ENCODE results near the gene PXN. TPM values are rescaled to one million over a fixed set of nuclear protein-coding genes. Genes with fewer than 3 reads are reported as not detected.
"Not testable (repeated sequence)": the region's sequence is repeated elsewhere in the genome, so short reads cannot be mapped to it uniquely, and the experiment has no call there.

The PXN gene
- total RNA-seq, 8 experiments from 2014 or later: 10.1 to 52.6 (median 23.8) TPM

GRCh38 chr12:120200364-120200800 lies 65.1 kb downstream of the PXN start:
- peak overlapping the region; percentile 57 to 78 for H3K27ac ChIP-seq
- 0 to 10% (median 0%) methylated on average over 2 to 9 of the region's 16 CpGs; no CpG with 5 or more reads in 1 of the 10 experiments for WGBS, 10 experiments
- peaks cover 12 to 14% of the 10 kb centered on the region in 2 donors for H3K4me1 ChIP-seq (replicated peaks in 1 of 2)
- in situ Hi-C loops (cut with MboI; ENCODE audit: low pct_unique_long_range_greater_than_20kb in 2 of 9, low sequenced_read_pairs in 9 of 9, unreplicated experiment in 9 of 9): loop anchor here in 1 of 9 experiments (25.0 kb wide), 1 partner anchor 262 kb away; the partner anchor contains the start of gene SRSF9
- ATAC-seq (replicated peaks in 6 of 8): no peak
- H3K4me3 ChIP-seq: peak overlapping the region; percentile 63 to 85 (median 73)

- Histone ChIP-seq H3K4me3 (peak overlapping the region; percentile 63 to 85 (median 73)), H3K4me1 (replicated peaks in 1 of 2) (peaks cover 17 to 20% of the 10 kb centered on the region in 2 donors), H3K27ac (peak overlapping the region; percentile 23 to 78)
- in situ Hi-C loops (cut with MboI; ENCODE audit: low pct_unique_long_range_greater_than_20kb in 2 of 9, low sequenced_read_pairs in 9 of 9, unreplicated experiment in 9 of 9): loop anchor here in 1 of 9 experiments (25.0 kb wide), 1 partner anchor 263 kb away; the partner anchor contains the start of gene SRSF9
- 0 to 45% (median 15%) methylated on average over 2 to 11 of the region's 12 CpGs for WGBS, 10 experiments
- ATAC-seq (replicated peaks in 6 of 8): no peak
These were observed 65.8 kb downstream of the PXN start for GRCh38 chr12:120199595-120200306.

- H3K27ac ChIP-seq: no peak overlapping the region
- in situ Hi-C loops (cut with MboI; ENCODE audit: low pct_unique_long_range_greater_than_20kb in 2 of 9, low sequenced_read_pairs in 9 of 9, unreplicated experiment in 9 of 9): no loop called here
- no peak overlapping the region for H3K4me3 ChIP-seq
- WGBS, 10 experiments: 59 to 100% (median 74%) methylated on average over 1 to 4 of the region's 7 CpGs; no CpG with 5 or more reads in 7 of the 10 experiments
- peaks cover 17 to 20% of the 10 kb centered on the region in 2 donors for H3K4me1 ChIP-seq (replicated peaks in 1 of 2)
- no peak for ATAC-seq (replicated peaks in 6 of 8)
These were observed 66.5 kb downstream of the PXN start for GRCh38 chr12:120199025-120199424.

- Histone ChIP-seq H3K27ac (no peak overlapping the region), H3K4me1 (replicated peaks in 1 of 2) (peaks cover 27 to 28% of the 10 kb centered on the region in 2 donors), H3K4me3 (no peak overlapping the region)
- WGBS, 10 experiments: 0 to 100% (median 43%) methylated on average over 1 to 4 of the region's 4 CpGs; no CpG with 5 or more reads in 3 of the 10 experiments
- no peak for ATAC-seq (replicated peaks in 6 of 8)
- in situ Hi-C loops (cut with MboI; ENCODE audit: low pct_unique_long_range_greater_than_20kb in 2 of 9, low sequenced_read_pairs in 9 of 9, unreplicated experiment in 9 of 9): no loop called here
These were observed 68.0 kb downstream of the PXN start for GRCh38 chr12:120197542-120197887.

- WGBS, 10 experiments: 50 to 100% (median 92%) methylated on average over 1 to 7 of the region's 7 CpGs; no CpG with 5 or more reads in 3 of the 10 experiments
- ATAC-seq (replicated peaks in 6 of 8); in situ Hi-C loops (cut with MboI; ENCODE audit: low pct_unique_long_range_greater_than_20kb in 2 of 9, low sequenced_read_pairs in 9 of 9, unreplicated experiment in 9 of 9): not testable (repeated sequence)
These were observed 68.6 kb downstream of the PXN start for GRCh38 chr12:120196817-120197541.

GRCh38 chr12:120196363-120196762 lies 69.2 kb downstream of the PXN start:
- WGBS, 10 experiments: 38 to 100% (median 100%) methylated on average over 1 of the region's 1 CpG; no CpG with 5 or more reads in 4 of the 10 experiments
- Histone ChIP-seq H3K4me1 (replicated peaks in 1 of 2) (peaks cover 27 to 28% of the 10 kb centered on the region in 2 donors), H3K27ac (no peak overlapping the region), H3K4me3 (no peak overlapping the region)
- in situ Hi-C loops (cut with MboI; ENCODE audit: low pct_unique_long_range_greater_than_20kb in 2 of 9, low sequenced_read_pairs in 9 of 9, unreplicated experiment in 9 of 9): no loop called here
- ATAC-seq (replicated peaks in 6 of 8): no peak

More at GRCh38 chr12:120196817-120197541, 68.6 kb downstream of the PXN start:
- H3K27ac ChIP-seq, H3K4me3 ChIP-seq: not testable (repeated sequence)
- H3K4me1 ChIP-seq (replicated peaks in 1 of 2): peaks cover 27 to 28% of the 10 kb centered on the region in 2 donors

- H3K4me1 ChIP-seq (replicated peaks in 1 of 2): peaks cover 23% of the 10 kb centered on the region in 2 donors
- peak; percentile 70 to 92 (median 90) for ATAC-seq (replicated peaks in 6 of 8)
- in situ Hi-C loops (cut with MboI; ENCODE audit: low pct_unique_long_range_greater_than_20kb in 2 of 9, low sequenced_read_pairs in 9 of 9, unreplicated experiment in 9 of 9): no loop called here
- peak within 1 kb of the TSS; percentile 89 to 99 for H3K27ac ChIP-seq
- 0 to 20% (median 10%) methylated on average over 1 to 11 of the region's 62 CpGs; no CpG with 5 or more reads in 3 of the 10 experiments for WGBS, 10 experiments
- peak within 1 kb of the TSS; percentile 61 to 84 (median 64) for H3K4me3 ChIP-seq
These were observed 70.8 kb downstream of the PXN start, which contains the start of gene GCN1 for GRCh38 chr12:120194534-120195395. Gene GCN1 (minus strand): TSS chr12:120194715. CDS start chr12:120194697, 18 bp downstream.

GRCh38 chr12:120194226-120194533 lies 71.3 kb downstream of the PXN start:
- WGBS, 10 experiments: 0 to 3% (median 0%) methylated on average over 3 to 5 of the region's 18 CpGs; no CpG with 5 or more reads in 4 of the 10 experiments
- H3K27ac ChIP-seq: peak overlapping the region; percentile 89 to 99
- H3K4me3 ChIP-seq: peak overlapping the region; percentile 61 to 84 (median 64)
- peak in 2 of 8 experiments; percentile 28 to 48 for ATAC-seq (replicated peaks in 6 of 8)
- in situ Hi-C loops (cut with MboI; ENCODE audit: low pct_unique_long_range_greater_than_20kb in 2 of 9, low sequenced_read_pairs in 9 of 9, unreplicated experiment in 9 of 9): no loop called here
- peaks cover 18% of the 10 kb centered on the region in 2 donors for H3K4me1 ChIP-seq (replicated peaks in 1 of 2)

- 40 to 100% (median 97%) methylated on average over 1 to 7 of the region's 8 CpGs; no CpG with 5 or more reads in 4 of the 10 experiments for WGBS, 10 experiments
- H3K4me3 ChIP-seq: peak overlapping the region; percentile 61 to 84 (median 64)
- H3K4me1 ChIP-seq (replicated peaks in 1 of 2): peaks cover 18% of the 10 kb centered on the region in 2 donors
- in situ Hi-C loops (cut with MboI; ENCODE audit: low pct_unique_long_range_greater_than_20kb in 2 of 9, low sequenced_read_pairs in 9 of 9, unreplicated experiment in 9 of 9); ATAC-seq (replicated peaks in 6 of 8): not testable (repeated sequence)
- H3K27ac ChIP-seq: peak overlapping the region in 1 of 2 donors; percentile 99
These were observed 72.2 kb downstream of the PXN start for GRCh38 chr12:120193286-120193685.

GRCh38 chr12:120190985-120191480 lies 74.5 kb downstream of the PXN start:
- in situ Hi-C loops (cut with MboI; ENCODE audit: low pct_unique_long_range_greater_than_20kb in 2 of 9, low sequenced_read_pairs in 9 of 9, unreplicated experiment in 9 of 9): no loop called here
- Histone ChIP-seq H3K4me3 (no peak overlapping the region), H3K4me1 (replicated peaks in 1 of 2) (peaks cover 18% of the 10 kb centered on the region in 2 donors), H3K27ac (no peak overlapping the region)
- no peak for ATAC-seq (replicated peaks in 6 of 8)
- 71 to 100% (median 96%) methylated on average over 1 to 7 of the region's 7 CpGs for WGBS, 10 experiments

- Histone ChIP-seq H3K4me1 (replicated peaks in 1 of 2) (peaks cover 14 to 15% of the 10 kb centered on the region in 2 donors), H3K4me3 (no peak overlapping the region), H3K27ac (no peak overlapping the region)
- 67 to 100% (median 94%) methylated on average over 1 to 4 of the region's 5 CpGs; no CpG with 5 or more reads in 4 of the 10 experiments for WGBS, 10 experiments
- ATAC-seq (replicated peaks in 6 of 8): no peak
- in situ Hi-C loops (cut with MboI; ENCODE audit: low pct_unique_long_range_greater_than_20kb in 2 of 9, low sequenced_read_pairs in 9 of 9, unreplicated experiment in 9 of 9): no loop called here
These were observed 75.1 kb downstream of the PXN start for GRCh38 chr12:120190386-120190785.

GRCh38 chr12:120186654-120187053 lies 78.9 kb downstream of the PXN start:
- ATAC-seq (replicated peaks in 6 of 8): no peak
- in situ Hi-C loops (cut with MboI; ENCODE audit: low pct_unique_long_range_greater_than_20kb in 2 of 9, low sequenced_read_pairs in 9 of 9, unreplicated experiment in 9 of 9): no loop called here
- WGBS, 10 experiments: 40 to 100% (median 93%) methylated on average over 1 to 4 of the region's 4 CpGs; no CpG with 5 or more reads in 1 of the 10 experiments
- Histone ChIP-seq H3K27ac (no peak overlapping the region), H3K4me3 (no peak overlapping the region), H3K4me1 (replicated peaks in 1 of 2) (no peaks in the 10 kb centered on the region)
